ENCODE measurements around the gene SELPLG. TPM values are rescaled to one million over a fixed set of nuclear protein-coding genes. Genes with fewer than 3 reads are reported as not detected.

Gene SELPLG
- total RNA-seq, 4 donors from 2014 or later, result 2.5 to 10.1 (median 5.6) TPM

DNA sequence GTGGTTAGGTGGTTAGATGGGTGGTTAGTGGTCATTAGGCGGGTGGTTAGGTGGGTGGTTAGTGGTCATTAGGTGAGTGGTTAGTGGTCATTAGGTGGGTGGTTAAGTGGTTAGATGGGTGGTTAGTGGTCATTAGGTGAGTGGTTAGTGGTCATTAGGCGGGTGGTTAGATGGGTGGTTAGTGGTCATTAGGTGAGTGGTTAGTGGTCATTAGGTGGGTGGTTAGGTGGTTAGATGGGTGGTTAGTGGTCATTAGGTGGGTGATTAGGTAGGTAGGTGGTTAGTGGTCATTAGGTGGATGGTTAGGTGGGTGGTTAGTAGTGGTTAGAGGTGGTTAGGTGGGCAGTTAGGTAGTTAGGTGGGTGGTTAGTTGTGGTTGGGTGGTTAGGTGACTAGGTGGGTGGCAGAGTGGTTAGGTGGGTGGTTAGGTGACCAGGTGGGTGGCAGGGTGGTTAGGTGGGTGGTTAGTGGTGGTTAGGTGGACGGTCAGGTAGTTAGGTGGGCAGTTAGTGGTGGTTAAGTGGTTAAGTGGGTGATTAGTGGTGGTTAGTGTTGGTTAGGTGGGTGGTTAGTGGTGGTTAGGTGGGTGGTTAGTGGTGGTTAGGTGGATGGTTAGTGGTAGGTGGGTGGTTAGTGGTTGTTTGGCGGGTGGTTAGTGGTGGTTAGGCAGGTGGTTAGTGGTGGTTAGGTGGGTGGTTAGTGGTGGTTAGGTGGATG lies 27.8 kb downstream of the SELPLG start:
- WGBS, 2 donors, result 87 to 88% methylated on average over 4 of the region's 4 CpGs
- H3K9me3 ChIP-seq, result no peaks in the 10 kb centered on the region
- H3K27ac ChIP-seq, result no peak overlapping the region
- intact Hi-C loops (cut with DNase I), result no loop called here
- H3K36me3 ChIP-seq, result no peaks in the 10 kb centered on the region
- no peak overlapping the region for H3K4me3 ChIP-seq
- H3K4me1 ChIP-seq, result peaks cover 0 to 8% (median 0%) of the 10 kb centered on the region in 3 donors
- TF ChIP-seq POLR2A (IDR thresholded peaks at IDR 0.05), result no peak
- TF ChIP-seq, protein P1, sequence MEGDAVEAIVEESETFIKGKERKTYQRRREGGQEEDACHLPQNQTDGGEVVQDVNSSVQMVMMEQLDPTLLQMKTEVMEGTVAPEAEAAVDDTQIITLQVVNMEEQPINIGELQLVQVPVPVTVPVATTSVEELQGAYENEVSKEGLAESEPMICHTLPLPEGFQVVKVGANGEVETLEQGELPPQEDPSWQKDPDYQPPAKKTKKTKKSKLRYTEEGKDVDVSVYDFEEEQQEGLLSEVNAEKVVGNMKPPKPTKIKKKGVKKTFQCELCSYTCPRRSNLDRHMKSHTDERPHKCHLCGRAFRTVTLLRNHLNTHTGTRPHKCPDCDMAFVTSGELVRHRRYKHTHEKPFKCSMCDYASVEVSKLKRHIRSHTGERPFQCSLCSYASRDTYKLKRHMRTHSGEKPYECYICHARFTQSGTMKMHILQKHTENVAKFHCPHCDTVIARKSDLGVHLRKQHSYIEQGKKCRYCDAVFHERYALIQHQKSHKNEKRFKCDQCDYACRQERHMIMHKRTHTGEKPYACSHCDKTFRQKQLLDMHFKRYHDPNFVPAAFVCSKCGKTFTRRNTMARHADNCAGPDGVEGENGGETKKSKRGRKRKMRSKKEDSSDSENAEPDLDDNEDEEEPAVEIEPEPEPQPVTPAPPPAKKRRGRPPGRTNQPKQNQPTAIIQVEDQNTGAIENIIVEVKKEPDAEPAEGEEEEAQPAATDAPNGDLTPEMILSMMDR (IDR thresholded peaks at IDR 0.05), result no peak
- H3K27me3 ChIP-seq, result peaks cover 0 to 3% (median 0%) of the 10 kb centered on the region in 4 donors
- DNase-seq, result no peak

DNA sequence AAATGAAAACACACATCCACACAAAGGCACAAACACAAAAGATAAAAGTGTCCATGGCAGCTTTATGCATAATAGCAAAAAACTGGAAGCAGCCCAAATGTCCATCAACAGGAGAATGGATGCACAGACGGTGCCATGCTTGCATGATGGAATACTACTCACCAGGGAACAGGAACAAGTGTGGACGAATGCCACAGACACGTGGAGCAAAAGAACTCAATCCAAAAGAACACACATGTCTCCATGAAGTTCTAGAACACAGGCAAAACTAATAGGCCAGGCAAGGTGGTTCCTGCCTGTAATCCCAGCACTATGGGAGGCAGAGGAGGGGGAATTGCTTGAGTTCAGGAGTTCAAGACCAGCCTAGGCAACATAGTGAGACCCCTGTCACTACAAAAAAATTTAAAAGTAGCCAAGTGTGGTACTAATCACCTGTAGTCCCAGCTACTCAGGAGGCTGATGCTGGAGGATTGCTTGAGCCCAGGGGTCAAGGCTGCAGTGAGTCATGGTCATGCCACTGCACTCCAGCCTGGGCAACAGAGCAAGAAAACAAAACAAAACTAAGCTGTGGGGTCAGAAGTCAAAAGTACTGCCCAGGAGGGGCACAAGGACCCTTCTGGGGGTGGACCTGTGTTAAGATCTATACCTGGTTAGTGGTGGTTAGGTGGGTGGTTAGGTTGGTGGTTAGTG lies 28.5 kb downstream of the SELPLG start:
- intact Hi-C loops (cut with DNase I), result no loop called here
- Histone ChIP-seq H3K9me3 (no peaks in the 10 kb centered on the region), H3K4me3 (no peak overlapping the region), H3K36me3 (no peaks in the 10 kb centered on the region), H3K27ac (no peak overlapping the region), H3K27me3 (peaks cover 0 to 3% (median 0%) of the 10 kb centered on the region in 4 donors), H3K4me1 (peaks cover 0 to 8% (median 0%) of the 10 kb centered on the region in 3 donors)
- DNase-seq, result no peak
- WGBS, 2 donors, result 33 to 54% methylated on average over 3 of the region's 3 CpGs
- TF ChIP-seq, protein P1 (IDR thresholded peaks at IDR 0.05), result no peak
- no peak for TF ChIP-seq POLR2A (IDR thresholded peaks at IDR 0.05)

DNA sequence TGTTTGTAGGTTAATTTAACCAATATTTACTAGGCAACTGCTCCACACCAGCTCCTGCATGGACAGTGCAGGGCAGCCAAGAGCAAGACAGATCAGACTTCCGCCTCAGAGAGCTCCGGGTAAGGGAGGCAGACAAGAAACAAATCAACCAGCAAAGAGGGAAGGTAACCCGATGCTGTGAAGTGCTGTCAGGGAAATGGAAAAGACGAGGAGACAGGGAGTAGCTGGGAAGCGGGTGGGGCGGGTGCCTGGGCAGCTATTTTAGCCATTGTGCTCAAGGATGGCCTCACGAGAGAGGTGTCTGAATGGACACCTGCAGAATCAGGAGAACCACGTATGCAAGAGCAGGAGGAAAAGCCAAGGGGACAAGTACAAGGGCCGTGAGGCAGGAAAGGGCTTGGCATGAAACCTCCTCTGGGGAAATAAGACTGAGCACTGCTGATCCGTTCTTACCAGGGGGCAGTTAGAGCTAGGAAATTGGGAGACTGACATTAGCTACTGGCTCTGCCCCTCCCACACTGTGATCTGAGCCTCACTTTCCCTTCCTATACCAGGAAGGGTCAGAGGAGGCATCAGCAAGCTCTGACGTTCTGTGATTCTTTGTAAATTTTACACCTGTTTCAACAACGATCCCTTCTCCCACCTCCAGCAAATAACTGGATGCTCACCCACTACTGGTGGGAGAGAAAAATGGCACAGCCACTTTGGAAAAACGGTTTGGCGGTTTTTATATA lies 29.3 kb downstream of the SELPLG start:
- H3K9me3 ChIP-seq, result no peaks in the 10 kb centered on the region
- no peaks in the 10 kb centered on the region for H3K36me3 ChIP-seq
- no peak for DNase-seq
- no peak for TF ChIP-seq POLR2A (IDR thresholded peaks at IDR 0.05)
- TF ChIP-seq, protein P1 (IDR thresholded peaks at IDR 0.05), result no peak
- no peak overlapping the region for H3K4me3 ChIP-seq
- intact Hi-C loops (cut with DNase I), result no loop called here
- H3K4me1 ChIP-seq, result peaks cover 0 to 3% (median 0%) of the 10 kb centered on the region in 3 donors
- 42 to 47% methylated on average over 14 of the region's 14 CpGs for WGBS, 2 donors
- no peak overlapping the region for H3K27ac ChIP-seq
- peaks cover 0 to 3% (median 0%) of the 10 kb centered on the region in 4 donors for H3K27me3 ChIP-seq

DNA sequence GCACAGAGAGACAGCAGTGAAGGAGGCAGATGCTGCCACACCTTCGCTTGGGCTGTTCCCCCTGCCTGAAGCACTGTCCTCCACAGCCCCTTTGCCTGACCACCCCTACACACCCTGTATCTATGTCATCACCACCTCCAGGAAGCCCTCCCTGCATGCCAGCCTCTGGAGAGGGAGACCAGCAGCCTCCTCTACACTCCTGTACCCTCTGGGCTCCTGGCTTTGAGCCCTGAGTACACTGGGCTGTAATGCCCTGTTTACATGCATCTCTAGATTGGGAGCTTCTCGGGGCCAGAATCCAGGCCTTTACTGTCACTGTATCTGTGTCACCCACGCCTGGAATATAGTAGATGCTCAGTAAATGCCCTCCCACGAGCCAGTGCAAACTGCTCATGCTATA lies 30.0 kb downstream of the SELPLG start:
- no peak overlapping the region for H3K4me3 ChIP-seq
- peaks cover 0 to 3% (median 0%) of the 10 kb centered on the region in 4 donors for H3K27me3 ChIP-seq
- no peak for DNase-seq
- H3K4me1 ChIP-seq, result no peaks in the 10 kb centered on the region
- no peaks in the 10 kb centered on the region for H3K9me3 ChIP-seq
- 44 to 100% methylated on average over 1 to 3 of the region's 4 CpGs for WGBS, 2 donors
- H3K36me3 ChIP-seq, result no peaks in the 10 kb centered on the region
- intact Hi-C loops (cut with DNase I), result no loop called here
- TF ChIP-seq, protein P1 (IDR thresholded peaks at IDR 0.05), result no peak
- no peak for TF ChIP-seq POLR2A (IDR thresholded peaks at IDR 0.05)
- H3K27ac ChIP-seq, result no peak overlapping the region
